Heart left ventricle (tissue), 13 donors: Measurements from ENCODE around the gene C1orf21.

ENCODE experiments used
- CTCF ChIP-seq, 12 donors: fragments of 200-600 bp; sonication (generic) in 4 of 12; IDR thresholded peaks; one replicate each; pipeline versions ENCODE4 v1.5.0 to v1.8.0; 2018 to 2022; ENCODE audit warnings: antibody characterized with exemption in 12 of 12, mild to moderate bottlenecking in 5 of 12
- POLR2A ChIP-seq, 2 donors: fragments of 450-650 bp; IDR thresholded peaks; one replicate each; pipeline ENCODE4 v1.6.1; 2017; ENCODE audit warnings: antibody characterized with exemption in 2 of 2, mild to moderate bottlenecking in 2 of 2, moderate library complexity in 2 of 2
- donor health status: ischemic (EF 13 %, LVEDD 7.1; RV severe dilation, severe dysfunction).
- donor health status: DM: no; HTN: yes; CAD: no.
- donor health status: DM: no; HTN: no; CAD: no.
- donor health status: ischemic (EF 25% LVEDD 6.9; RV normal size, moderate dysfunction).
- donor health status: ischemic (EF 25% LVEDD 5.7; RV mildly dilated, moderate dysfunction).
- donor health status: ischemic (EF 35%, LVEDD 5.7; RV mildly dilated, moderate dysfunction).
- donor health status: nonischemic (EF 11% LVEDD 7.7; RV severe dilation, severe dysfunction).
- donor health status: DM: yes; HTN: yes; CAD: no.
- donor health status: PGD.
- donor health status: ischemic (EF 29% LVEDD 5.4; RV normal size, mild dysfunction).
- donor health status: nonischemic (EF 23%, LVEDD 6.1; RV moderate dilation, normal function).

DNA sequence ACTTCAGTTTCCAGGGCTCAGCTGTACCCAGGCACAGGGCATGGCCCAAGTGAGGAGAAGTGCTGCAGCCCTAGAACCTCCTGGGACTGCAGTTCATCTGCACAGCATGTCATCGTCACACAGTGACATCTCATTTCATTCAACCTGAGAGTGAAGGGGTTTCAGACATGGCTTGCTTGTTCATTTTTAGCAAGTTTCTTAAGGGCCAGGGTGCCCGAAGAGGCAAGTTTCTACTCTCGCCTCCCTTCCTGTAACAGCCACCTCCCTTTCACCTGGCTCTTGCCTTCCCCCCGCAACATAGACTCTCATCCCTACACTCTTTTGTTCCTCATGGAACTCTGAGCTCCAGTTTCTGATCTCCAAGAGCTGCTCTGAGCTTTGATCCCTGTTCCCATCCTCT lies 108.1 kb downstream of the C1orf21 start:
- TF ChIP-seq CTCF (IDR thresholded peaks at IDR 0.05): no peak
- TF ChIP-seq POLR2A (IDR thresholded peaks at IDR 0.05): no peak
